Measurements from ENCODE around the gene PAFAH1B1.

DNA sequence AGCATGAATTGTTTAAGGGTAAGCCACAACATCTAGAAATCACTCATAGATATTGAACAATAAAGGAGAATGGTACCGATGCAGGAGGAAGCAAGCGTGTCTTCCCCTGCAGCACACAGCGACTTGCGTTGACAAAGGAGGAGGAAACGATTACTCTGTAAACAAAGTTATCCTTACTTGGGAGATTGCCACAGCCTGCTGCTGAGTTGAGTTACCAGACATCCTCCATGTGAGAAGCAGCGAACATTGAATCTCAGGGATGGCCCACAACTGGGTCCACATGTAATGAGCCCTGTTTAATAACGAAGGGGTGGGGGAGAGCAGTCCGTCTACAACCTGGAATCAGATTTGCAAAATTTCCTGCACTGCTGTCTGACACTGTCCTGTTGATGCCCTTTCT, 90.5 kb downstream of the PAFAH1B1 start:
- TF ChIP-seq, protein P1, sequence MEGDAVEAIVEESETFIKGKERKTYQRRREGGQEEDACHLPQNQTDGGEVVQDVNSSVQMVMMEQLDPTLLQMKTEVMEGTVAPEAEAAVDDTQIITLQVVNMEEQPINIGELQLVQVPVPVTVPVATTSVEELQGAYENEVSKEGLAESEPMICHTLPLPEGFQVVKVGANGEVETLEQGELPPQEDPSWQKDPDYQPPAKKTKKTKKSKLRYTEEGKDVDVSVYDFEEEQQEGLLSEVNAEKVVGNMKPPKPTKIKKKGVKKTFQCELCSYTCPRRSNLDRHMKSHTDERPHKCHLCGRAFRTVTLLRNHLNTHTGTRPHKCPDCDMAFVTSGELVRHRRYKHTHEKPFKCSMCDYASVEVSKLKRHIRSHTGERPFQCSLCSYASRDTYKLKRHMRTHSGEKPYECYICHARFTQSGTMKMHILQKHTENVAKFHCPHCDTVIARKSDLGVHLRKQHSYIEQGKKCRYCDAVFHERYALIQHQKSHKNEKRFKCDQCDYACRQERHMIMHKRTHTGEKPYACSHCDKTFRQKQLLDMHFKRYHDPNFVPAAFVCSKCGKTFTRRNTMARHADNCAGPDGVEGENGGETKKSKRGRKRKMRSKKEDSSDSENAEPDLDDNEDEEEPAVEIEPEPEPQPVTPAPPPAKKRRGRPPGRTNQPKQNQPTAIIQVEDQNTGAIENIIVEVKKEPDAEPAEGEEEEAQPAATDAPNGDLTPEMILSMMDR (IDR thresholded peaks at IDR 0.05; ENCODE audit: low read depth, low read length) = no peak
- TF ChIP-seq EZH2phosphoT487 (IDR thresholded peaks at IDR 0.05; ENCODE audit: low read depth) = no peak

Measured in OCI-LY3 (cell line).